Activated T-cell treated with anti-CD3 and anti-CD28 coated beads, Interleukin-2, amount 50 U/mL, for 4 hours (primary cell): ENCODE results near the gene SFMBT2. TPM values are rescaled to one million over a fixed set of nuclear protein-coding genes. Genes with fewer than 3 reads are reported as not detected.
"Not testable (repeated sequence)": the region's sequence is repeated elsewhere in the genome, so short reads cannot be mapped to it uniquely, and the experiment has no call there.

ENCODE experiments used
- ATAC-seq, 2 donors: fragments of 200-7000 bp; cut with Tn5 transposase; one replicate each; pipeline ENCODE4 v1.10.0; 2021
- DNase-seq: peaks from one replicate; pipeline ENCODE4 v3.0.0-alpha.2; 2020
- H3K27me3 Mint-ChIP-seq: one replicate; pipeline ENCODE4 v1.8.0; 2021; ENCODE audit warnings: low read depth, mixed read lengths
- H3K36me3 Mint-ChIP-seq: one replicate; pipeline ENCODE4 v1.8.0; 2022; ENCODE audit warnings: mixed read lengths; ENCODE audit not compliant: insufficient read depth
- H3K4me1 Mint-ChIP-seq: one replicate; pipeline ENCODE4 v1.8.0; 2021; ENCODE audit warnings: low read depth, mixed read lengths
- H3K4me3 Mint-ChIP-seq: one replicate; pipeline ENCODE4 v1.8.0; 2021; ENCODE audit warnings: mild to moderate bottlenecking, moderate library complexity, mixed read lengths
- H3K9me3 Mint-ChIP-seq: one replicate; pipeline ENCODE4 v1.8.0; 2021; ENCODE audit warnings: mixed read lengths
- total RNA-seq, 3 donors: library from RNA; stranded (reverse); gene quantifications; one replicate each; pipeline ENCODE4 v1.2.1, GENCODE V29; 2021

Gene SFMBT2
- total RNA-seq, 3 donors from 2014 or later, result 16.4 to 22.0 (median 20.6) TPM

DNA sequence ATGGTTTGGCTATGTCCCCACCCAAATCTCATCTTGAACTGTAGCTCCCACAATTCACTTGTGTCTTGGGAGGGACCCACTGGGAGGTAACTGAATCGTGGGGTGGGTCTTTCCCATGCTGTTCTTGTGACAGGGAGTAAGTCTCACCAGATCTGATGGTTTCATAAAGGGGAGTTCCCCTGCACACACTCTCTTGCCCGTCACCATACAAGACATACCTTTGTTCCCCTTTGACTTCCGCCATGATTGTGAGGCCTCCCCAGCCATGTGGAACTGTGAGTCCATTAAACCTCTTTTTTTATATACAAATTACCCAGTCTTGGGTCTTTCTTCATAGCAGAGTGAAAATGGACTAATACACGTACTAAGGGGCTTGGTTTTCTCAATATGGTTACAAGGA is 106.7 kb downstream of the SFMBT2 start:
- peaks cover 17% of the 10 kb centered on the region for H3K36me3 Mint-ChIP-seq
- no peaks in the 10 kb centered on the region for H3K9me3 Mint-ChIP-seq
- DNase-seq (no peak), ATAC-seq (no peak)
- peaks cover 64% of the 10 kb centered on the region for H3K4me1 Mint-ChIP-seq
- no peak overlapping the region for H3K4me3 Mint-ChIP-seq
- no peaks in the 10 kb centered on the region for H3K27me3 Mint-ChIP-seq

DNA sequence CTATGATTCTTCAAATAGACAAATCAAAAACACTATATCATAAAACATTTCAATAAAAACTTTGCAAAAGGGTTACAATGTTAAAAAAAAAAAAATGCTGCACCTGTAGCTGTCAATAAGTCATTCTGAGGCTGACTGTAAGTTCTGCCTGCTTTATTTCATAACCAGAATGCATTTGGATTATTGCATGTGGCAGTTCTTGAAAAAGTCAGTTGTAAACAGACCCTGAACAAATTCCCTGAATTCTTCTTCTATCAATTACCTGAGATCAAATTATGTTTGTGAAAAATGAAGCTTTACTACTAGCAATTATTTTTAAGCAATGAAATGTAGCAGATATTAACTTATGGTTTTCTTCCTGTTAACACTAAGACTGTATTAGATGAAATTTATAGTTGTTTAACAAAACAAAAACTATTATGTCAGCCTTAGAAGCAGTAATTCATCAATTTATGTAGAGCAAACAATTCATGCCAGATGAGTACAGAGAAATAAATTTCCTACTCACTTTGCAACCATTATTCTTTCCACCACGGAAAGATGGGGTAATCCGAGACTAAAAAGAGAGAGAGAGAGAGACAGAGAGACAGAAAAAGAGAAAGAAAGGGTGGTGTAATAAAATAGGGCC is 107.8 kb downstream of the SFMBT2 start:
- no peak for DNase-seq
- Mint-ChIP-seq H3K27me3 (no peaks in the 10 kb centered on the region), H3K4me1 (peaks cover 66% of the 10 kb centered on the region), H3K4me3 (no peak overlapping the region), H3K36me3 (peaks cover 14% of the 10 kb centered on the region), H3K9me3 (no peaks in the 10 kb centered on the region)
- ATAC-seq, result no peak

DNA sequence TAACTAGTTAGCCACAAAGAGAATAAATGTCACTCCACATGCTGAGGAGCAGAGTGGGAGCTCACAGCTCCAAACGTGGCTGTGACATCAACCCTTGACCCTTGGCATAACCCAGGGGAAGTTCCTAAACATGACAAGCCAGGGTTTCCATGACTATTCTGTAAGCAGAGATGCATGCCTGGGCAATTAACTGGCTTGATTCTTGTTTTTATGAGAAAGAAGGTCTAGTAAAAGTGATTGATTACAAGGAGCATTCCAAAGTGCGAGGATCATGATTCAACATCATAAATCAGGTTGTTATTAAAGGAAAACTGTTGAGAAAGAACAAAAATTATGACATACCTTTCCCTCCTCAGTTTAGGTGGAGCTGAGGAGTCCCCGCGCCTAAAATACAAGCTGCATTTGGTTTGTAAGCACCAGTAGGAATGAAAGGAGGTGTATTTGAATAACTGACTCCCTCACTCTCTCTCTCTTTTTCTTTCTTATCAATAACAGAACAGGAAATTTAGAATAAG is 108.4 kb downstream of the SFMBT2 start:
- Mint-ChIP-seq H3K36me3 (peaks cover 14% of the 10 kb centered on the region), H3K9me3 (no peaks in the 10 kb centered on the region), H3K4me3 (no peak overlapping the region), H3K27me3 (no peaks in the 10 kb centered on the region), H3K4me1 (peaks cover 66% of the 10 kb centered on the region)
- ATAC-seq (no peak), DNase-seq (no peak)

DNA sequence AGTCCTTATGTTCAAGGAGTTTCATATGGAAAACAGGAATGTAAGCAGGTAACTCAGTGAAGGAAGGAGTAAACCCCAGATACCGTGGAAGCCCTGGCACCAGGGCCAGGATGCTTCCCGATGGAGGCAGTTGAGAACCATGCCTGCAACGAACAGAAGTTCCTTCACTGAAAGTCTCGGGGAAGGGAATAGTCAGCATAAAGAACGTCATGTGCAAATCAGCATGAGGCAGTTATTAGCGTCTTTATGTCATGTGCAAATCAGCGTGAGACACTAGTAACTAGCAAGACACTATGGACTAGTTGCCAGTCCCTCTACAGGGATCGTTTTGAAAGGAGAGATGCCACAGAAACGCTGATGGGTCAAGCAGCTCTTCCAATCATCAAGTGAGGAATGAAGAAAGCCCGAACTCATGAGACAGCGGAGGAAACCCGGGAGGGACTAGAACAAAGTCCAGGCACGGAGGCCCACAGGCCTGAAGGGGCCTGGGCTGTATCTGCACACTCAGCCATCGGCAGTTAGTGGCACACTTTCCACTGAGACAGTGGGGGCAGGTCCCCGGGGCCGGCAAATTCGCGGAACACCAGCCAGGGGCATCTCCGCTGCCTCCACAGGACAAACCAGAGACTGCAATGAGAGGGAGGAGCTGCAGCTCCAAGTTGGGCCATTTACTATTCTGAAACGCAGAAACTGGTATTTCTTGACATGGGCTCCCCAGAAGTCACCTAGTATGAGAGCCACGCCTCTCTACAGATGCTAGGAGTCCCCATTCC is 109.6 kb downstream of the SFMBT2 start:
- peaks cover 75% of the 10 kb centered on the region for H3K4me1 Mint-ChIP-seq
- no peaks in the 10 kb centered on the region for H3K9me3 Mint-ChIP-seq
- peaks cover 16% of the 10 kb centered on the region for H3K36me3 Mint-ChIP-seq
- DNase-seq (no peak), ATAC-seq (no peak)
- no peak overlapping the region for H3K4me3 Mint-ChIP-seq
- H3K27me3 Mint-ChIP-seq, result no peaks in the 10 kb centered on the region

DNA sequence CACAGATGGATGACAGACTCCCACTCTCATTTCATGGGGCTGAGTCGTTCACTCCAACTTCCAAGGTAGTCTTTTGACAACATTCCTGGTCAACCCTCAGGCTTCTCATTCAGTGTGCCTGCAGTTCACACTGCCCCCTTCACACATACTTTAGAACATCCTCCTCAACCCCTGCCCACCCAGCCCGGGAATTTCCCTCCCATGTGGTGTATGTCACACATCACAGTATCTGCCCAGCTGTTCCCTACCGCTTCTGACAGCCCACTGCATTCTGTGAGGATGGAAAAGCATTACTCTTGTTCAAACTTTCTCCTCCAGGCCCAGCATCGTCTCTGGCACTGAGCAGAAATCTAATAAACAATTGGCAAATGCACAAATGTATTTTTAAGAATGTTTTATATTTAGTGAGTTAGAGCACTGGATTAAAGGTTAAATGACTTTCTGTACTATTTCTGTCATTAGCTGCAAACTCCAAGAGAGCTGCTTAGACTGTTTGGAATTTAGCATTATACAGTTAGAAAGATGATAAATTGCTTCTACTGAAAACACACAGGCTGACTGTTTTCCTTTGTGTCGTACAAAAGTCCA is 110.4 kb downstream of the SFMBT2 start:
- ATAC-seq, result peak in 1 of 2 donors; percentile 59
- Mint-ChIP-seq H3K4me1 (peaks cover 80% of the 10 kb centered on the region), H3K36me3 (peaks cover 16% of the 10 kb centered on the region), H3K27me3 (no peaks in the 10 kb centered on the region), H3K9me3 (no peaks in the 10 kb centered on the region), H3K4me3 (no peak overlapping the region)
- DNase-seq, result no peak

DNA sequence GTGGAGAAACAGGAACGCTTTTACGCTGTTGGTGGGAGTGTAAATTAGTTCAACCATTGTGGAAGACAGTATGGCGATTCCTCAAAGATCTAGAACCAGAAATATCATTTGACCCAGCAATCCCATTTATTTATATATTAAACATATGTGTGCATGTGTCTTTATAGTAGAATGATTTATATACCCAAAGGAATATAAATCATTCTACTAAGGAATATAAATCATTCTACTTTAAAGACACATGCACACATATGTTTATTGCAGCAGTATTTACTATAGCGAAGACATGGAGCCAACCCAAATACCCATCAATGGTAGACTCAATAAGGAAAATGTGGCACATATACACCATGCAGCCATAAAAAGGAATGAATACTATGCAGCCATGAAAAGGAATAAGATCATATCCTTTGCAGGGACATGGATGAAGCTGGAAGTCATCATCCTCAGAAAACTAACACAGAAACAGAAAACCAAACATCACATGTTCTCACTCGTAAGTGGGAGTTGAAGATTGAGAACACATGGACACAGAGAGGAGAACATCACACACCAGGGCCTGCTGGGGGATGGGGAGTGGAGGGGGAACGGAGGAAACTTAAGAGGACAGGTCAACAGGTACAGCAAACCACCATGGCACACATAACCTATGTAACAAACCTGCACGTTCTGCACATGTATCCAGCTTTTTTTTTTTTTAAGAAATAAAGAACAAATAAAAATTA is 111.1 kb downstream of the SFMBT2 start:
- DNase-seq, ATAC-seq, H3K9me3 Mint-ChIP-seq, H3K4me3 Mint-ChIP-seq, H3K27me3 Mint-ChIP-seq: not testable (repeated sequence)
- H3K4me1 Mint-ChIP-seq, result peaks cover 79% of the 10 kb centered on the region
- H3K36me3 Mint-ChIP-seq, result peaks cover 16% of the 10 kb centered on the region

DNA sequence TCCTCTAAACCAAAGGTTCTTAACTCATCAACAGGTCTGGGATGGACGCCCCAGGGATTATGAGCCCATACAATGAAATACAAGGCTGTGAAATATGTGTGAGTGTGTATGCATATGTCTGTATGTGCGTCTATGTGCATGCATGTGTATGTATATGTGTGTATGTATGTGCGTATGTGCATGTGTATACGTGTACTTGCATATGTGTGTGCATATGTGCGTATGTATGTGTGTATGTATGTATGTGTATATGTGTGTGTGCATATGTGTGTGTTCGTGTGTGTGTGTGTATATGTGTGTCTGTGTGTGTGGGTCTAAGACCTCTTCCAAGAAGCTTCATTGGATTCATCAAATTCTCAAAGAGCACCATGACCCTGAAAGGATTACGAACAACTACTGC is 112.3 kb downstream of the SFMBT2 start:
- Mint-ChIP-seq H3K4me1 (peaks cover 77% of the 10 kb centered on the region), H3K4me3 (no peak overlapping the region), H3K36me3 (peaks cover 16% of the 10 kb centered on the region), H3K27me3 (no peaks in the 10 kb centered on the region), H3K9me3 (no peaks in the 10 kb centered on the region)
- DNase-seq (no peak), ATAC-seq (no peak)

DNA sequence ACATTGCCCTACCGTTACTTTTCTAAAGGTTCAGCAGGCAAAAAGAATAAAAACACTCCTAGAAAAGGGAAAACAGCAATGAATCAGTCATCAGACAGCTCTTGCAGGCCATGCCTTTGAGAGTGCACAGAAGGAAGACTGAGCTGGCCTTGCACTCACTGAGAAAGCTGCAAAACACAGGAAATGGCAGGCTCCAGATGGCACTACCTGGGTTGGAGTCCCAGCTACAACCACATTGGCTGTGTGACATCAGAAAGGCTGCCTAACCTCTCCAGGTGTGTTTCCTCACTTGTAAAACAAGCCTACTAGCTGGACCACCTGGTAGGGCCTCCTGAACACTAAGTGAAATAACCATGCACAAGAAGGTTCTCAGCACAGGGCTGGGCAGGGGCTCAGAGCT is 113.7 kb downstream of the SFMBT2 start:
- no peak for DNase-seq
- ATAC-seq, result no peak
- Mint-ChIP-seq H3K27me3 (no peaks in the 10 kb centered on the region), H3K9me3 (no peaks in the 10 kb centered on the region), H3K4me1 (peaks cover 75% of the 10 kb centered on the region), H3K36me3 (peaks cover 15% of the 10 kb centered on the region), H3K4me3 (no peak overlapping the region)

DNA sequence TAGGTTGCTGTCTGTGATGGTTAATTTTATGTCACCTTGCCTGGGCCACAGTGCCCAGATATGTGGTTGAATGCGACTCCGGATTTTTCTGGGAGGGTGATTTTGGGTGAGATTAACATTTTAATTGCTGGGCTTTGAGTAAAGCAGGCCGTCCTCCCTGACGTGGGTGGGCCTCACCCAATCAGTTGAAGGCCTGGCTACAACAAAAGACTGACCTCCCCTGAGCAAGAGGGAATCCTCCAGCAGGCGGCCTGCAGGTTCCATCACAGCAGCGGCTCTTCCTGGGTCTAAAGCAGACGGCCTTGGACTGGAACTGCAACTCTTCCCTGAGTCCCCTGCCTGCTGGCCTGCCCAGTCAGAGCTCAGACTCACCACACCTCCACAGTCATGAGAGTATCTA is 114.2 kb downstream of the SFMBT2 start:
- DNase-seq, result no peak
- H3K4me1 Mint-ChIP-seq, result peaks cover 78% of the 10 kb centered on the region
- H3K27me3 Mint-ChIP-seq, result no peaks in the 10 kb centered on the region
- peaks cover 13% of the 10 kb centered on the region for H3K36me3 Mint-ChIP-seq
- ATAC-seq, result no peak
- H3K4me3 Mint-ChIP-seq, result no peak overlapping the region
- no peaks in the 10 kb centered on the region for H3K9me3 Mint-ChIP-seq

DNA sequence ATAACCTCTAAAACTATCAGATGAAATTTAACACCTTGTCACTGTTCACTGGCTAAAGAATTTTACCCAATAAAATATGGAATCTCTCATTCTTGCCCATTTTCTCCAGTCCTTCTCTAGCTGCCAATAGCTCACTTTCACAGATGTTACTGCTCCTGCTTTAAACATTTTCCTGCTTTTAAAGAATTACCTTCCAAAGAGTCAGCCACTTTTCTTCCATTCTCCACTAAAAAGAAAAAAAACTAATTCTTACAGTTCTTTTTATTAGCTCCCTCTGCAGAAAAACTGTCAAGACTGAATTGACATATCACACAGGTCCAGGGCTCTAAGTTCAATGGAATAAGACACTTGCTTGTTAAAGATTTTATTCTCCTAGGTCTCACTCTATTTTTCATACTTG is 114.8 kb downstream of the SFMBT2 start:
- H3K36me3 Mint-ChIP-seq, result peaks cover 14% of the 10 kb centered on the region
- peaks cover 83% of the 10 kb centered on the region for H3K4me1 Mint-ChIP-seq
- no peak overlapping the region for H3K4me3 Mint-ChIP-seq
- H3K9me3 Mint-ChIP-seq, result no peaks in the 10 kb centered on the region
- no peak for ATAC-seq
- DNase-seq, result no peak
- H3K27me3 Mint-ChIP-seq, result no peaks in the 10 kb centered on the region

DNA sequence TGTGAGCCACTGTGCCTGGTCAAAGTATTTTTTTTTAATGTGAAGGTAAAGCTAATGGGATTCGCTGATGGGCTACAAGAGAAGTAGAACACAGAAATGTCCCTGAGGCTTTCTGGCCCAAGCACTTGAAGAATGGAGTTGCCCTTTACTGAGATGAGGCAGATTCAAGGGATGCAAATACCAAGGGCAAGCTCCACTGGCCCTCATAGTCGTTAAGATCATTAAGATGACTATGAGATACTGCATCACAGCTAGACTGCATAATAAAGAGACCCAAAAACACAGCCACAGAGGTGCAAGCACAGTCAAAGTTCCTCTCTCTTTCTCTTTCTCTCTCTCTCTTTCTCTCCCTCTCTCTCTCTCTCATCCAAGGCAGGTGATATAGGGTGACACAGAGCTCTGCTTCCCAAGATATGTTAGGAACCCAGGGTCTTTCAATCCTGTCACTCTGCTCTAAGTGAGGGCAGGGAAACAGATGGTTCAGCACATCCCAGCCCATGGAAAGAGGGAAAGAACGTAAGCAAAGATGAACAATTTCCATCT is 117.4 kb downstream of the SFMBT2 start:
- no peak for DNase-seq
- H3K4me3 Mint-ChIP-seq, result no peak overlapping the region
- H3K36me3 Mint-ChIP-seq, result peaks cover 13% of the 10 kb centered on the region
- H3K9me3 Mint-ChIP-seq, result no peaks in the 10 kb centered on the region
- no peak for ATAC-seq
- peaks cover 76% of the 10 kb centered on the region for H3K4me1 Mint-ChIP-seq
- H3K27me3 Mint-ChIP-seq, result no peaks in the 10 kb centered on the region

DNA sequence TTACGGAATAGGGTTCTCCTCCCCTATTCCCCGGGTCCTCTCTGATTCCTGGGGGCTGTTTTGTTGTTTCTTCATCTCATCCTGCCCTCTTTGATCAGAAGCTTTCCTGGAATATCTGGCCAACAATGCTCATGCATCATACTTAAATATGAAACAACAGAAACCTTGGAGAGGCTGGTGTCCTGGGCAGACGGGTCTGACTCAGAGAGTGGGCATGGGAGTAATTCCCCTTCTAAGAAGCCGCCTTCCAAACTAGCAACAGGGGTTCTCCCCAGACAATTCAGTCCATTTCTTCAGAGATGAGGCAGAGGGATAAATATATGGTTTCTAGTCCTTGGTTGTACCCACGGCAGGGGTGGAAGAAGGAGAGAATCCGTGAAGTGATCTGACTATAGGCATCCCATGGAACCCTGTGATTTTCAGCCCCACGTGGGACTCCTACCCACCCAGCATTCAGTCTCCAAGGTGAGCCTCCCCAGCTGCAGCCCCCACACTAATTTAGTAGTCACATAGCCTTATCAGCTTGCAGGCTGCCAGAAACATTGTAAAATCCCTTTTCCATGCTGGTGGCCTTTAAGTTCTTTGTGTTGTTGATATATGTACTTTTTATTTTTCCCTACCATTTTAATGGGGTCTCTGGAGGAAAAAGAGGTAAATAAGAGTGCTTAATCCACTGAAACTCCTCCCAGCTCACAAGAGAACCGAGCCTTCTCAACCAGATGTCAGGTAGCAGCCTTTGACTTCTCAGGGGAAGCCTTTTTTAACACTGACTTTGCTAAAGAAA is 119.2 kb downstream of the SFMBT2 start:
- no peak for ATAC-seq
- H3K36me3 Mint-ChIP-seq, result peaks cover 12% of the 10 kb centered on the region
- DNase-seq, result no peak
- no peak overlapping the region for H3K4me3 Mint-ChIP-seq
- no peaks in the 10 kb centered on the region for H3K9me3 Mint-ChIP-seq
- peaks cover 67% of the 10 kb centered on the region for H3K4me1 Mint-ChIP-seq
- H3K27me3 Mint-ChIP-seq, result no peaks in the 10 kb centered on the region

DNA sequence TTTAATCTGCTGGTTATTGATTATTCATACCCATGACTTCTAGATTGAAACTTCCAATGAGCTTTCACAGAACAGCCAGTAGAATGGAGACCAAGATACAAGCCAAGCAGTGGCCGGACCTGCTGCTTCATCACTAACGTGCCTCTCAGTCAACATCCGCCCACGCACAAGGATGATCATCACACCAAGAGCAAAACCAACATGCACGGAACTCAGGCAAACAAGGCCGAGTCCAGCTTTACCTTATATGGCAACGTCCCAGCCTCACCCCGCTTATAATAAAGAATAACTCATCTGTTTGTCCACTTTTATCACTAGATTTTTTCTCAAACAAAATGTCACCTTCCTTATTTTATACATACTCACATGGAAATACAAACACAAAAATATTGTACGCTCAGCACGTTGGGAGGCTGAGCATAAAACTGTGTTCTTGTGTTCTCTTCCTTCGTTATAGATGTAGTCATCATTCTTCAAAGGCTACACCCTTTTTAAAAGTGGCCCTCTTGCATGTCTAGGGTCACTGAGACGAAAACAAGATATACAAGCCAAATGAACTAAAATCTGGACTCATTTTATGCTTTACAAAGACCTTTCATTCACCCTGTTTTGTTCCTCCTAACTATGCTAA is 122.7 kb downstream of the SFMBT2 start:
- Mint-ChIP-seq H3K27me3 (no peaks in the 10 kb centered on the region), H3K36me3 (peaks cover 29% of the 10 kb centered on the region), H3K4me1 (peaks cover 58% of the 10 kb centered on the region), H3K9me3 (no peaks in the 10 kb centered on the region), H3K4me3 (no peak overlapping the region)
- DNase-seq (peak; percentile 23), ATAC-seq (peak in 1 of 2 donors; percentile 38)
